GM18517 (cell line): ENCODE measurements around the gene TGFBRAP1.

Source experiments
- ATAC-seq: cut with Tn5 transposase; IDR thresholded peaks from one replicate; pipeline ENCODE4 v1.9.1; 2021; ENCODE audit warnings: mild to moderate bottlenecking, moderate library complexity; ENCODE audit not compliant: unreplicated experiment

TGFBRAP1 gene

GRCh38 chr2:105329561-105330495 is at the start of gene TGFBRAP1:
TSS of gene TGFBRAP1 (minus strand) at chr2:105329735. CDS start at chr2:105308301, 21,434 bp downstream.
- peak; percentile 48 for ATAC-seq

- no peak for ATAC-seq
These were observed 49.4 kb upstream of the TGFBRAP1 start for GRCh38 chr2:105378921-105379383.

DNA sequence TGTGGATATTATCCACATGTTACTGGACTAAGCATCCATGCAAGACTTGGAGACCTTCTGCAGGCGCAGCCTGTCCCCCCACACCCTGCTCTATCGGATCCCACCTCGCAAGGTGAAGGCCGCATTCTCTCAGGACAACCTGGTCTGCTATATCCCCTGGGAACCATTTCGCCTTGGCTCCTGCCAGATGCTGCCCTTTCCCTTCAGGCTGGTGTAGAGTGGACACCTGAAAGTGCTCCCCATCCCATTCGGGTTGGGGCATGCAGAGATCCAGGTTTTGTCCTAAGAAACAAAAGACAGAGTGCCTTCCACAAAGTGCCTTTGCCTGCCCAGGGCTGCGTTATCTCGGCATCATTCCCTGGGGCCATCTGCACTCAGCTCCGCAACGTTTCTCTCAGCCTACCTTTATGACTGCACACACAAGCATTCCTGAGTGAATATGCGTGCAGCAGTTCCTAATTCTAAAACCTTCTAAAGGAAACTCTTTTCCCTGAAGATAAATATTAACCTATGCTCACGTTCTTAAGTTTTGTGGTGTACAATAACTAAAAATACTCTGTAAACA is 48.8 kb upstream of the TGFBRAP1 start:
- ATAC-seq, result no peak

- no peak for ATAC-seq
These were observed 48.3 kb upstream of the TGFBRAP1 start for GRCh38 chr2:105377871-105378270.

DNA sequence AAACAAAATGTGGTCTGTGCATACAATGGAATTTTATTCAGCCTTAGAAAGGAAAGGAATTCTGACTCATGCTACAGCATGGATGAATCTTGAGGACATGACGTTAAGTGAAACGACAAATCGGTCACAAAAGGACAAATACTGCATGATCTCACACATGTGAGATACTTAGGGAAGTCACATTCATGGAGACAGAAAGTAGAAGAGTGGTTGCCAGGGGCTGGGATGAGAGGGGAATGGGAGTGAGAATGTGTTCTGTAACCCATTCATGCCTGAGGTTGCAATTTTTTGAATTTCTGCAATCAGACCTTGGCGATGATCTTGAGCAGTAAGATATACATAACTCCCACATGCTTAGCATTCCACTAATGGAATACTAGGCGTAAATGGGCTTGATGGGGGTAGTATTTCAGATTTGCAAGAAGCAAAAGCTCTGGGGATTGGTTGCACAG is 47.3 kb upstream of the TGFBRAP1 start:
- ATAC-seq, result no peak

GRCh38 chr2:105376010-105376409 is 46.5 kb upstream of the TGFBRAP1 start:
- no peak for ATAC-seq

DNA sequence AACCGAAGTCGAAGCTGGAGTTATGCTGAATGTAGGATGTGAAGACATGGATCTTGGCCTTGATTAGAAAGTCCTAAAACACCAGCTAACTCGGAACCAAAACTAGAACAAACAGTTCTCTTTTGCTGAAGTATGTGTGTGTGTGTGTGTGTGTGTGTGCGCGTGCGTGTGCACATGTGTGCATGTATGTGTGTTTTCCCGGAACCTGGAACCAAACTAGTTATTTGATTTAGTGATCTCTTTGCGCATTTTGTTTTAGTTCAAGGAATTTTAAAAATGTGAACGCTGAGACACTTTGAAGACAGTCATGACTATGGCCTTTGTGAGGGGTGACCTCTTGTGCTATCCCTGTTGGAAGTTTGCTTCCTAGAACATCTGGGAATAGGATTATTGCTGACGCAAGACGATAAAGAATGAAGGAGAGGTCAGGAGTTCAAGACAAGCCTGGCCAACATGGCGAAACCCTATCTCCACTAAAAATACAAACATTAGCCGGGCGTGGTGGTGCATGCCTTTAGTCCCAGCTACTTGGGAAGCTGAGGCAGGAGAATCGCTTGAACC is 45.5 kb upstream of the TGFBRAP1 start:
- no peak for ATAC-seq

DNA sequence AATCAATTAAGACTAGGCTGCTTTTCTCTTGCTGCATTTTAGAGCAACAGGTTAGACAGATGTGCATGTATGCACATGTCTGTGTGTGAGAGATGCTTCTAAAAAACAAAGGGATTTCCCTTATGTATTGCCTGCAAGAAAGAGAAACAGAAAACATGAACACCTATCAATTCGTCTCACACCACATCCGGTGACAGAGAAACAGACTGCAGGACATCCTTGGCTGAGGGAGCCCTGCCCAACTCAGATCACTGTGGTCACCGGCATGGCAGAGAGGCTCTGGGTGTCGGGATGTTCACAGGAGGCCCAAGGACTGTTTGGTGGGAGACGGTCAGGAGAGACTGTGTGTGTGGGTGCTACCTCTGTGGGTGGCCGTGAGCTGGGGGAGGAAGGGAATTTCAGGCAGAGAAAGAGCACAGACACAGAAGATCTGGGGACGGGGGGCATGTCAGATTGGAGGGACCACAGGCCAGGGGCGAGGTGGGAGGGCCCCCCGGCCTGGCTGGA is 44.4 kb upstream of the TGFBRAP1 start:
- peak; percentile 96 for ATAC-seq

DNA sequence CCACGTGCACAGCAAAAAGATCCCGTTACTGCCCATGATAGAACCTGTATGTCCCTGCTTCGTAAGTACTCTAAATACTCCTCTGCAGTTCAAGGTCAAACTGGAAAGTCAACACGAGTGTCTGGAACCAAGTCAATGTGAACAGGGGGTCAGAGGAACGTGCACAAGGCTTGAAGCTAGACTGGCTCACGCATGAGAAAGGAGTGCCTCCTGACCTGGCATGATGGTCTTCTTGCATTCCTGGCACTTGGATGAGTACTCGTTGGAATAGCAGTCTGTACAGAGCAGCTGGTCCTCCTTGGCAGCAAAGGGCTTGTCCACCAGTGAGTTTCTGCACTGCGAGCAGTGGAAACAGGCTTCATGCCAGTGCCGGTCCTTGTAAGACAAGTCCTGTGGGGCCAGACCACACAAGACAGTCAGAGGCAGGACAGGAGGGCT is 43.8 kb upstream of the TGFBRAP1 start:
- no peak for ATAC-seq

- no peak for ATAC-seq
These were observed 42.3 kb upstream of the TGFBRAP1 start for GRCh38 chr2:105371810-105372209.

- ATAC-seq, result no peak
These were observed 41.6 kb upstream of the TGFBRAP1 start for GRCh38 chr2:105371156-105371555.

GRCh38 chr2:105369777-105370690 is 40.5 kb upstream of the TGFBRAP1 start:
- ATAC-seq, result peak; percentile 69

GRCh38 chr2:105368759-105369408 is 39.3 kb upstream of the TGFBRAP1 start:
- ATAC-seq, result no peak

DNA sequence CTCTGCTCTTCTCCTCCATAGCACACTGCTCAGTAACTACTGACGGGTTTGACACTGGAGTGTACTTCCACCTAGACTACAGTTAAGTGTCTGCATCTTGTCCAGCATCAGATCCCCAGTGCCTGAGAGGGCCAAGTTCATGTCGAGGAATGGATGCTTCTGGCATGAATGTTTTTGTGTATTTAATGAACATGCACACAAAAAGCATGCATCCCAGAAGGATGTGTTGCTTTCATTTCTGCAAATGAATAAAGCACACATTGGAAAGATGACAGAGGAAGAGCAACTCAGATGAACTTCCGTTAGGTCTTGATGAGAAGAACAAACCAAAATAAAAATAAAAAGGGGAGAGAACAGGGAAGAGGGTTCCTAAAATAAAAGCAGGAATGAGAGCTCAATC is 35.7 kb upstream of the TGFBRAP1 start:
- no peak for ATAC-seq

DNA sequence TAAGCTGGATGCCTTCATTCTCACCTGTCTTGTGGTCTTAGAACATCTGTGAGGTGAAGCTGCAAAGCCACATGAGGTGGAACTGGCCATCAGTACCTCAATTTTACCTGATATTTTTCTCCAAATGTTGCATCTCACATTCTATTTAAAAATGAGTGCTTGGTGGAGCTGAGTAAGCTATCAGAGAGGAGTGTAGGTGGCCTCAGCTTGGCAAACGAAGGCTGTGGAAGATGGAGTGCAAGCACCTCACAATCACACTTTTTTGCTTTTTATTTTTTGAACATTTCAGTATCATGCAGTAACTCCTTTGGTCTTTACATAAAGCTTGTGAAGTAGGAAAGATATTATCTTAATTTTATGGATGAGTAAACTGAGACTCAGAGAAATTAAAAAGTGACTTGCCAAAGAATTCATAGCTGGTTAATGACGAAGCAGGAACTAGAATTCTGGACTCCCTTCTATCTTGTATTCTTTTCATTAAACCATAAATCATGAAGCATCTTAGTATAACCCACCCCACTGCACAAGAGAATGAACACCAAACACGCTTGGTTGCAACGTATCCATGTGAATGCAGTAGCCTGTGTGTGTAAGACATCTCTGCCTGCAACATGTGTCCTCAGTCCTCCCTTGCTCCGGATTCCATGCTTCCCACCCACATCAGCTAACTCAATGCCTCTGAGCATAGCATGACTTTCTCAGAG is 35.1 kb upstream of the TGFBRAP1 start:
- ATAC-seq, result no peak

DNA sequence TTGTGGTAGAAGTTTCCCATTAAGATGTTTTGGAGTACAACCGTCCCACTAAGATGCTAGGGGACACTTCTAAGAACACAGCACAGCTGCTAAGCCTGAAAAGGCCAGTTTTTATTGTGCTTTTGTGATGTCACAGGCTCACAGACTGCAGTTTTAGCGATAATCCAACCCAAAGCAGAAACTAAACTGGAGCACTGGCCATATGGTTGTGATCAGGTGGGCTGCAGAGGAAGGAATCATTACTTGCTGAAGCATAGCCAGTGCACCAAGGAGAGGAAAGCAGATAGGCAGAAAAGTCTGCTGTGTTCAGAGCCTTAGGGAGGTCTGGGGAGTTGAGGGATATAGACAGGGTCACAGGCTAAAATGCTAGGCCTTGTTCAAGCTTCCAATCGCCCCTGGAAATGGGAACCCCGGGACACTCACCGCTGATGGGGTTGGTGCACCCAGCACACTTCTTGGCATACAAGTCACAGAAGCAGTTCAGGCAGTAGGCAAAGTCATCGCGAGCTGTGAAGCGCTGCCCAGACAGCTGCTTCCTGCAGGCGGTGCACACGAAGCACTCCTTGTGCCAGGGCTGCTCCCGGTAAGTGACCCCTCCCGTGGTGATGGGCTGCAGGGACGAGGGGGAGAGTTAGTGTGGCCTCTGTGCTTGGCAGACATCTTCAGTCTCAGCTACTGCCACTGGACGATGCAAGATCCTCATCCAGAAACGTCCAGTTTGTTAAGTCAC is 33.5 kb upstream of the TGFBRAP1 start:
- no peak for ATAC-seq

- no peak for ATAC-seq
These were observed 31.8 kb upstream of the TGFBRAP1 start for GRCh38 chr2:105361102-105361889.

DNA sequence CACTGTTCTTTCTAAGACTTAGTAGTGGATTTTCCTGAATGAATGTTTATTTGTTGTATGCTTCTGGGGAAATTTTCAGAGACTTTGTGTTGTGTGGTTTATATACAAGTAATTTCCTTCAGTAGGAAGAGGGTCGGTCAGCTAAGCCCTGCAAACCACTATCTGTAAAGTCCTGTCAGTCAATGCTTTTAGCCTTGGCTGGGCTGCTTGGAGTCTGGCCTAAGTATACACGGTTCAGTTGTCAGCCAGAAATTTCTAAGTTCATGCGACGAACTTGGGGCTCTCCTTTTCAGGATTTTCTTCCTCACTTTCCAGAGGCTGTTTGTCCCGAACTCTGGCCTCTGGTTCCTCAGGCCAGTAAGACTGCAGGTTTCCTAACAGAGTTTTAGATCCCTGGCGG is 29.1 kb upstream of the TGFBRAP1 start:
- no peak for ATAC-seq
